Measurements from ENCODE around the gene ZNF555. TPM values are rescaled to one million over a fixed set of nuclear protein-coding genes. Genes with fewer than 3 reads are reported as not detected.

The ZNF555 gene
- total RNA-seq, 4 donors from 2014 or later, result 3.0 to 7.5 (median 5.3) TPM

DNA sequence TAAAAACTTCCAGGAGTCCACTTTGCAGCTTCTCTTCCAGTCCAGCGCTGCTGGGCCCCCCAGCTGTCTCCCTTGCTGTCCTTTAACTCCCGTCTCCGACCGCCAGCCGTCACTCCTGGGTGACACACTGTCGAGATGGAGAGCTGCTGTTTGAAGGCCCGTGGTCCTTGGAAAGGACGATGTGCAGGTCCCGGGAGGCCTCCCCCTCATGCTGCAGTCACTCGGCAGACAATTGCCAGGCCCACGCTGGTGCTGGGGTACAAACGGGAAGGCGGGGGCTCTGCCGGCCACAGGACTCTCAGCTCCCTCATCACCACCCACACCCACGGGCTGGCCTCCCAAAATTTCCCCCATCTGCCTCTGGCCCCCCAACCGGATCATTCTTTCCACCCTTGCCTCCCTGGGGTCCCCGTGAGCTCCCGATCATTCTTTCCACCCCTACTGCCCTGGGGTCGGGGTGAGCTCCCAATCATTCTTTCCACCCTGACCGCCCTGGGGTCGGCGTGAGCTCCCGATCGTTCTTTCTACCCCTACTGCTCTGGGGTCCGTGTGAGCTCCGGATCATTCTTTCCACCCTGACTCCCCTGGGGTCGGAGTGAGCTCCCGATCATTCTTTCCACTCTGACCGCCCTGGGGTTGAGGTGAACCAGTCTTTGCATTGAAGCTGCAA, 37.7 kb upstream of the ZNF555 start:
- intact Hi-C loops (cut with DNase I), result no loop called here
- 92% methylated on average over 27 of the region's 29 CpGs for WGBS
- TF ChIP-seq, protein P1, sequence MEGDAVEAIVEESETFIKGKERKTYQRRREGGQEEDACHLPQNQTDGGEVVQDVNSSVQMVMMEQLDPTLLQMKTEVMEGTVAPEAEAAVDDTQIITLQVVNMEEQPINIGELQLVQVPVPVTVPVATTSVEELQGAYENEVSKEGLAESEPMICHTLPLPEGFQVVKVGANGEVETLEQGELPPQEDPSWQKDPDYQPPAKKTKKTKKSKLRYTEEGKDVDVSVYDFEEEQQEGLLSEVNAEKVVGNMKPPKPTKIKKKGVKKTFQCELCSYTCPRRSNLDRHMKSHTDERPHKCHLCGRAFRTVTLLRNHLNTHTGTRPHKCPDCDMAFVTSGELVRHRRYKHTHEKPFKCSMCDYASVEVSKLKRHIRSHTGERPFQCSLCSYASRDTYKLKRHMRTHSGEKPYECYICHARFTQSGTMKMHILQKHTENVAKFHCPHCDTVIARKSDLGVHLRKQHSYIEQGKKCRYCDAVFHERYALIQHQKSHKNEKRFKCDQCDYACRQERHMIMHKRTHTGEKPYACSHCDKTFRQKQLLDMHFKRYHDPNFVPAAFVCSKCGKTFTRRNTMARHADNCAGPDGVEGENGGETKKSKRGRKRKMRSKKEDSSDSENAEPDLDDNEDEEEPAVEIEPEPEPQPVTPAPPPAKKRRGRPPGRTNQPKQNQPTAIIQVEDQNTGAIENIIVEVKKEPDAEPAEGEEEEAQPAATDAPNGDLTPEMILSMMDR (IDR thresholded peaks at IDR 0.05), result no peak
- TF ChIP-seq POLR2AphosphoS5 (IDR thresholded peaks at IDR 0.05) (no peak), EP300 (IDR thresholded peaks at IDR 0.05) (no peak), POLR2A (IDR thresholded peaks at IDR 0.05; ENCODE audit: low read depth) (no peak)
- no peak for DNase-seq (ENCODE audit: extremely low spot score)
- Histone ChIP-seq H3K4me3 (no peak overlapping the region), H3K4me1 (no peaks in the 10 kb centered on the region), H3K27me3 (no peaks in the 10 kb centered on the region), H3K36me3 (peaks cover 22 to 93% (median 74%) of the 10 kb centered on the region in 4 donors), H3K27ac (replicated peaks in 1 of 4) (no peak overlapping the region), H3K9me3 (no peaks in the 10 kb centered on the region)

DNA sequence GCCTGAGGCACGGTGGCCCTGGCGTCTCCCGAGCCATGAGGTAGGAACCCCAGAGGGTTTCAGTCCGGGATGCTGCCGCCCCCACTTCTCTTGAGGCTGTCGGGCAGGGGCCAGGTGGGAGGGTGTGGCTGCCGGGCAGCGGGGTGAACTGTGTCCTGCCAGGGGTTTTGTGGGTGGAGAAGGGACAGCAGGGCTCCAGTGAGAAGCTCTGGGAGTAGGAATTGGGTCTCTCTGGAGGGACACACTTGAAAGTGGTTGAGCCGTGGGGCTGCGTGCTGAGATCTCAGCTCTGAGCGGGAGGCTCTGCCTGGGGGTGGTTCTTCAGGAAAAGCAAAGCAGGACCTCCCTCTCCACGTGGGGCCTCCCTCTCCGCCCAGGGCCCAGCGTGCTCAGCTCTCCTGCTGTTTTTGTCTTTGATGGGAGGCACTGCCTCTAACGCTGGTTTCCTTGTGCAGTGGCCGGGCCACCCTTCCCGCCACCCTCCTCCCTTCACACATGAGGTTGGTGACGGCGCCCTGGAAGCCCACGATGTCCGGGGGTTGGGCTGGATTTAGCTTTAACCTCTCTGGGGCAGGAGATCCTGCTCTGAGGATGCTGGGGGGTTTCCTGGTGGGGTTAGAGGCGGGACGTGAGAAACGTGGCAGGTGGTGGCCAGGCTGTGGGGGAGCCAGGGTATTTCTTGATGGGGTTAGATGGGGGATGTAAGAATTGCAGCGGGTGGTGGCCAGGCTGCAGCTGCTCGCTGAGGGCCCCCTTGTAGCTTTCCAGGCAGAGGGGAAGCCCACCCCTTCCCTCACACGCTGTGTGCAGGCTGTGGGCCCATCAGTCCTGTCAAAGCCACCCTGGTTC, 36.9 kb upstream of the ZNF555 start:
- Histone ChIP-seq H3K36me3 (peaks cover 26 to 94% (median 79%) of the 10 kb centered on the region in 4 donors), H3K27ac (replicated peaks in 1 of 4) (no peak overlapping the region), H3K4me3 (no peak overlapping the region), H3K9me3 (no peaks in the 10 kb centered on the region), H3K27me3 (no peaks in the 10 kb centered on the region), H3K4me1 (no peaks in the 10 kb centered on the region)
- TF ChIP-seq EP300 (IDR thresholded peaks at IDR 0.05) (no peak), POLR2AphosphoS5 (IDR thresholded peaks at IDR 0.05) (no peak), POLR2A (IDR thresholded peaks at IDR 0.05; ENCODE audit: low read depth) (no peak)
- TF ChIP-seq, protein P1 (IDR thresholded peaks at IDR 0.05), result no peak
- intact Hi-C loops (cut with DNase I), result no loop called here
- 92% methylated on average over 18 of the region's 27 CpGs for WGBS
- no peak for DNase-seq (ENCODE audit: extremely low spot score)

DNA sequence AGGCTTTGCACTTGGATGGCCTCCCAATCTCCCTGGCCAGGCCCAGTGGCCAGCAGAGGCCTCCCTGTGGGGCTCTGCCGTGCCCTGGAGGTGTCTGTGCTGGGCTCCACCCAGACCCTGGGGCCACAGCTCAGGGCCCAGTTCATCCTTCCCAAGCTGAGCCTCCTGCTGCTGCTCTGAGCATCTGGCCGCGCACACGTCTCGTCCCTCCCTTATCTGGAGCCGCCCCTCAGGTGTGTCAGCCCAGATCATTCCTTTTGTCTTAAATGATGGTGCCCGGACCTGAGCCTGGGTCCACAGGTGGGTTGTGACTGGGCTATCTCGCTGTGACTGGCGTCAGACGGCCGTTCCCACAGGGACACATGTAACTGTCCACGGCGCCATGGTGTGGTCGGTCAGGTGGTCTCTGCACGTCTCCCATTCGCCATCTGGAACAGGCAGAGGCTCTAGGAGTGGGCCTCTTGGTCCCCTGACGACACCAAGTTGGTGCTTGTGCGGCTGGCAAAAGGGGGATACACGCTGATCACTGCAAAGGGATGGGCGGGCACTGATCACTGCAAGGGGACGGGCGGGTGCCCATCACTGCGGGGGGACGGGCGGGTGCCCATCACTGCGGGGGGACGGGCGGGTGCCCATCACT, 35.9 kb upstream of the ZNF555 start:
- intact Hi-C loops (cut with DNase I), result no loop called here
- Histone ChIP-seq H3K4me1 (no peaks in the 10 kb centered on the region), H3K9me3 (no peaks in the 10 kb centered on the region), H3K27me3 (no peaks in the 10 kb centered on the region), H3K27ac (replicated peaks in 1 of 4) (no peak overlapping the region), H3K4me3 (no peak overlapping the region), H3K36me3 (peaks cover 20 to 94% (median 80%) of the 10 kb centered on the region in 4 donors)
- DNase-seq (ENCODE audit: extremely low spot score), result no peak
- TF ChIP-seq EP300 (IDR thresholded peaks at IDR 0.05), result no peak
- TF ChIP-seq, protein P1 (IDR thresholded peaks at IDR 0.05), result no peak
- WGBS, result 95% methylated on average over 17 of the region's 28 CpGs

DNA sequence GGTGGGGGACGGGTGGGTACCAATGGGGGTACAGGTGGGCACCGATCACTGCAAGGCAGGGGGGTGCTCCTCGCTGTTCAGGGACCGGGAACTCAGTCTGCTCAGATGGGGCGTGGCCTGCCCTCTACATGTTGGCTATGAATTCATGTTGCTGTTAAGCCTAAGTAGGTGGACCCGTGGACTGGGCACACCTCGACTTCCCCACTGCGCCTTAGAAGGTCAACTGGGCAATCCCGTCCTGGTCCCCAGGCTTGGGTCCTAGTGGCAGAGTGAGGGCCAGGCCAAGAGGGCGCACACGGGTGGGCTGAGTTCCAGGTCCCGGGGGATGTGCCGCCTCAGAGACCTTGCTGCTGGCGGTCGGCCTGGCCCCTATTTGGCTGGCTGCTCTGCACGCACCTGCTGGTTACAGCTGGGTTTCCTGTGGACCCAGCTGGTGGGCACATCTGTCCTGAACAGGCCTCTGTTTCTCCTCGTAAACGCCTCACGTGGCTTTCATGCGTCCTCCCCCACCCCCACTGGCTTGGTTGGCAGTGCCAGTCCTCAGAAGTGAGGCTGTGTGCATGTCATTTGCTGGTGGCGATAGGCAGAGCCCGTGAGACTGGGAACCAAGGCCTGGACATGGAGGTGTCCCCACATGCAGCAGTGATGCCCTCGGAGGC, 35.2 kb upstream of the ZNF555 start:
- TF ChIP-seq EP300 (IDR thresholded peaks at IDR 0.05), result no peak
- TF ChIP-seq POLR2AphosphoS5 (IDR thresholded peaks at IDR 0.05), result no peak
- TF ChIP-seq, protein P1 (IDR thresholded peaks at IDR 0.05), result no peak
- no peak for TF ChIP-seq POLR2A (IDR thresholded peaks at IDR 0.05; ENCODE audit: low read depth)
- H3K4me3 ChIP-seq, result no peak overlapping the region
- no peak for DNase-seq (ENCODE audit: extremely low spot score)
- intact Hi-C loops (cut with DNase I), result no loop called here
- H3K9me3 ChIP-seq, result no peaks in the 10 kb centered on the region
- WGBS, result 91% methylated on average over 16 of the region's 23 CpGs
- H3K27me3 ChIP-seq, result no peaks in the 10 kb centered on the region
- H3K36me3 ChIP-seq, result peaks cover 15 to 94% (median 78%) of the 10 kb centered on the region in 4 donors
- no peaks in the 10 kb centered on the region for H3K4me1 ChIP-seq
- no peak overlapping the region for H3K27ac ChIP-seq (replicated peaks in 1 of 4)

Measured in esophagus muscularis mucosa (tissue), 4 donors.